LNCaP clone FGC (cell line): ENCODE data around the gene KCNN4.

Source experiments
- DNase-seq: peaks from one replicate; pipeline ENCODE4 v3.0.0-alpha.2; 2011; ENCODE audit warnings: low read depth
- H3K4me3 ChIP-seq: 2 replicates; pipeline ENCODE4 v1.5.1; 2011; ENCODE audit warnings: mild to moderate bottlenecking, low read depth, low read length, control low read depth
- CTCF ChIP-seq: IDR thresholded peaks from 2 replicates; pipeline ENCODE4 v1.5.1; 2012; ENCODE audit warnings: mild to moderate bottlenecking; ENCODE audit not compliant: control insufficient read depth, insufficient read depth; ENCODE audit errors: extremely low read depth

KCNN4 gene

GRCh38 chr19:43804432-43804831 lies 23.7 kb upstream of the KCNN4 start:
- TF ChIP-seq CTCF, result no peak
- H3K4me3 ChIP-seq, result no peak overlapping the region
- no peak for DNase-seq

GRCh38 chr19:43802216-43802951 lies 21.6 kb upstream of the KCNN4 start, which contains the start of gene LYPD5:
LYPD5 (minus strand) TSS chr19:43802447; CDS start chr19:43802380, 67 bp downstream.
- TF ChIP-seq CTCF, result no peak
- H3K4me3 ChIP-seq, result no peak within 1 kb of the TSS
- no peak for DNase-seq

- no peak for TF ChIP-seq CTCF
- H3K4me3 ChIP-seq, result no peak overlapping the region
- no peak for DNase-seq
Observed at GRCh38 chr19:43799502-43800142, 18.8 kb upstream of the KCNN4 start.

DNA sequence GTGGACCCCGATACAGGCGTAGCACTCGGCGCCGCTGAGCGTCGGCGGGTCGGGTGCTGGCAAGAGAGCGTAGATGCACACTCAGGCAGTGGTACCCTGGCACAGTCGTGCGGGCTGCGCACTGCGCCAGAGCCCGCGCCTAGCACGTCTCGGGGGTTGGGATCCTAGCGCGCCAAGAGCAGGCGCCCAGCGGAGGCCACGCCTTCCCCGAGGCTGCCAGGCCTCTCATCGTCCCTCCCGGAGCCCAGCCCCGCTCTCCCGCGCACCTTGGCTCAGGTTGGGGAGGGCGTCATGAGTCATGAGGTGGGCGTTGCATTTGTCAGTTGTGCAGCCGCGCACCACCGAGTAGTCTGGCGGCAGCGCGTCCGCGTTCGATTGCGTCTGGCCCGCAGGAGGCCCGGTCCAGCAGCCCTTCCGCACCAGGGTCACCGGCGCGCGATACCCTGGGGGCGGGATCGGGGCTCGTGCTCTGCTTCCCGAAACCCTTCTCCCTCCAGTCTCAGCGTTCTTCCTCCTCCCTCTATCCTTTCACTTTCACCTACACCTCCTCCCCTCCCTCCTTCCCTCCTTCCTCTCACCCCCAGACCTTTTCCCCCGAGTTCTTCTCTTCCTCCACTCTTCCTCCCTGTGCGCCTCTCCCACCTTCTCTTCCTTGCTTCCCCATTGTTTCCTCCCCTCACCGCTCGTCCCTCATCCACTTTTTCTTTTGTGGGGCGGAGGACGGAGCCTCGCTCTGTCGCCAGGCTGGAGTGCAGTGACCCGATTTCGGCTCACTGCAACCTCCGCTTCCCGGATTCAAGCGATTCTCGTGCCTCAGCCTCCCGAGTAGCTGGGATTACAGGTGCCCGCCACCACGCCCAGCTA lies 18.0 kb upstream of the KCNN4 start:
- TF ChIP-seq CTCF, result no peak
- no peak overlapping the region for H3K4me3 ChIP-seq
- DNase-seq, result no peak

DNA sequence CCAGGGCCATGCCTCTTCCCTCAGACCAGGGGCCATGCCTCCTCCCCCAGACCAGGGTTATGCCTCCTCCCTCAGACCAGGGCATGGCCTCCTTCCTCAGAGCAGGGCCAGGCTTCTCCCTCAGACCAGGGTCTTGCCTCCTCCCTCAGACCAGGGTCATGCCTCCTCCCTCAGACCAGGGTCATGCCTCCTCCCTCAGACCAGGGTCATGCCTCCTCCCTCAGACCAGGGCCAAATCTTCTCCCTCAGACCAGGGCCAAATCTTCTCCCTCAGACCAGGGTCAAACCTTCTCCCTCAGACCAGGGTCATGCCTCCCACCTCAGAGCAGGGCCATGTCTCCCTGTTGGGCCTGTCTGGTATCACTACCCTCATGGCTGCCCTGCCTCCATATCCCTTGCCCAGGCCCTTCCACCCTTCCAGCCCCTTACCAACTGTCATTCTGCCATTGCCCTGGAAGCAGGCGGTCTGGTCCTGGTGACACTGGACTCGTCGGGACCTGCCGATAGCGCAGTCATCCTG lies 17.3 kb upstream of the KCNN4 start:
- H3K4me3 ChIP-seq, result no peak overlapping the region
- no peak for DNase-seq
- no peak for TF ChIP-seq CTCF

DNA sequence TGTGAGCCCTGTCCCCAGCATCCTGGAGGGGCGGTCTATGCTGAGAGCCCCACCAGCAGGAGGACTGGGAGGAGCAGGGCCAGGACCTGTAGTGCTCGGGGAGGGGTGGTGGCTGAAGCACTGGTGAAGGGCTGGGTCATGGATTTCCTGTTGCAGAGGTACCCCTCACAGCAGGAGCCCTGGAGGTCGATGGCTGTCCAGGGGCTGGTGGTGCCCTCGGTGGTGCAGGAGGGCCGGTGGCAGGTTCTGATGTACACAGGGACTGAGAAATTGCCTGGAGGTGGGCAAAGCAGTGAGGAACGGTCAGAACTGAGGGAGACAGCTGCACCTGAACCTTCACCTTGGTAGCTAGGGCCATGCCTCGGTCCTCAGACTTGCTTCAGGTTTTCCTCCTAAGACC lies 16.8 kb upstream of the KCNN4 start:
- no peak overlapping the region for H3K4me3 ChIP-seq
- no peak for TF ChIP-seq CTCF

More for the DNA sequence above, 16.8 kb upstream of the KCNN4 start:
- DNase-seq, result no peak
